ENCODE measurements around the gene NHSL2. TPM values are rescaled to one million over a fixed set of nuclear protein-coding genes. Genes with fewer than 3 reads are reported as not detected.

The NHSL2 gene
- total RNA-seq, 2 donors from 2014 or later = 6.9 to 11.2 TPM

- no peaks in the 10 kb centered on the region for H3K27me3 ChIP-seq (ENCODE audit: control insufficient read depth, insufficient read depth, low read length, poor library complexity, severe bottlenecking)
- TF ChIP-seq CTCF (conservative IDR thresholded peaks at IDR 0.05) = no peak
- no peak overlapping the region for H3K27ac Mint-ChIP-seq
- no peak overlapping the region for H3K4me3 ChIP-seq (ENCODE audit: low read length)
- DNase-seq = peak; percentile 11
- H3K36me3 Mint-ChIP-seq (ENCODE audit: low read depth) = no peaks in the 10 kb centered on the region
- whole genome bisulfite sequencing, 2 experiments (ENCODE audit: insufficient coverage in 1 of 2, insufficient read length in 1 of 2) = 93% methylated on average over 3 of the region's 3 CpGs; no CpG with 5 or more reads in 1 of the 2 experiments
- H3K27ac ChIP-seq (ENCODE audit: low read depth, low read length) = no peak overlapping the region
- H3K9ac ChIP-seq (ENCODE audit: extremely low read depth, low read length, poor library complexity, severe bottlenecking) = no peak overlapping the region
- no peaks in the 10 kb centered on the region for H3K27me3 Mint-ChIP-seq (ENCODE audit: insufficient read depth)
- peaks cover 69% of the 10 kb centered on the region for H3K9me3 Mint-ChIP-seq
- no peaks in the 10 kb centered on the region for H3K36me3 ChIP-seq (ENCODE audit: control insufficient read depth, insufficient read depth, low read length)
- H3K4me1 ChIP-seq (ENCODE audit: control insufficient read depth, insufficient read depth, low read length) = no peaks in the 10 kb centered on the region
- H3K9me3 ChIP-seq (ENCODE audit: control insufficient read depth, low read length) = no peaks in the 10 kb centered on the region
- H3K4me1 Mint-ChIP-seq = peaks cover 14% of the 10 kb centered on the region
- no peak overlapping the region for H3K4me3 Mint-ChIP-seq
Observed at GRCh38 chrX:72042852-72043248, 132.2 kb downstream of the NHSL2 start.

GRCh38 chrX:72043636-72044035 lies 133.0 kb downstream of the NHSL2 start:
- Histone ChIP-seq H3K27ac (ENCODE audit: low read depth, low read length) (no peak overlapping the region), H3K27me3 (ENCODE audit: control insufficient read depth, insufficient read depth, low read length, poor library complexity, severe bottlenecking) (no peaks in the 10 kb centered on the region), H3K4me1 (ENCODE audit: control insufficient read depth, insufficient read depth, low read length) (no peaks in the 10 kb centered on the region), H3K36me3 (ENCODE audit: control insufficient read depth, insufficient read depth, low read length) (no peaks in the 10 kb centered on the region), H3K9ac (ENCODE audit: extremely low read depth, low read length, poor library complexity, severe bottlenecking) (no peak overlapping the region), H3K4me3 (ENCODE audit: low read length) (no peak overlapping the region), H3K9me3 (ENCODE audit: control insufficient read depth, low read length) (no peaks in the 10 kb centered on the region)
- H3K36me3 Mint-ChIP-seq (ENCODE audit: low read depth) = no peaks in the 10 kb centered on the region
- H3K4me3 Mint-ChIP-seq = no peak overlapping the region
- H3K9me3 Mint-ChIP-seq = peaks cover 73% of the 10 kb centered on the region
- 98% methylated on average over 3 of the region's 4 CpGs; no CpG with 5 or more reads in 1 of the 2 experiments for WGBS, 2 experiments (ENCODE audit: insufficient coverage in 1 of 2, insufficient read length in 1 of 2)
- peak overlapping the region; percentile 24 for H3K27ac Mint-ChIP-seq
- no peaks in the 10 kb centered on the region for H3K27me3 Mint-ChIP-seq (ENCODE audit: insufficient read depth)
- DNase-seq = peak; percentile 6
- no peak for TF ChIP-seq CTCF (conservative IDR thresholded peaks at IDR 0.05)
- H3K4me1 Mint-ChIP-seq = peaks cover 14% of the 10 kb centered on the region

- TF ChIP-seq CTCF (conservative IDR thresholded peaks at IDR 0.05) = no peak
- Mint-ChIP-seq H3K27me3 (ENCODE audit: insufficient read depth) (no peaks in the 10 kb centered on the region), H3K36me3 (ENCODE audit: low read depth) (no peaks in the 10 kb centered on the region), H3K9me3 (peaks cover 72% of the 10 kb centered on the region), H3K4me3 (no peak overlapping the region), H3K27ac (peak overlapping the region; percentile 74), H3K4me1 (peaks cover 14% of the 10 kb centered on the region)
- Histone ChIP-seq H3K27ac (ENCODE audit: low read depth, low read length) (no peak overlapping the region), H3K9me3 (ENCODE audit: control insufficient read depth, low read length) (no peaks in the 10 kb centered on the region), H3K27me3 (ENCODE audit: control insufficient read depth, insufficient read depth, low read length, poor library complexity, severe bottlenecking) (no peaks in the 10 kb centered on the region), H3K4me1 (ENCODE audit: control insufficient read depth, insufficient read depth, low read length) (no peaks in the 10 kb centered on the region), H3K4me3 (ENCODE audit: low read length) (no peak overlapping the region), H3K36me3 (ENCODE audit: control insufficient read depth, insufficient read depth, low read length) (no peaks in the 10 kb centered on the region), H3K9ac (ENCODE audit: extremely low read depth, low read length, poor library complexity, severe bottlenecking) (no peak overlapping the region)
- DNase-seq = peak; percentile 58
- WGBS, 2 experiments (ENCODE audit: insufficient coverage in 1 of 2, insufficient read length in 1 of 2) = 86% methylated on average over 2 of the region's 4 CpGs; no CpG with 5 or more reads in 1 of the 2 experiments
Observed at GRCh38 chrX:72045141-72045540, 134.5 kb downstream of the NHSL2 start.

Data from endodermal cell (in vitro differentiated cells).